MM.1S (cell line): ENCODE measurements around the gene HTR1E.

ENCODE experiments used
- CTCF ChIP-seq: fragments of 300-600 bp; sonication (generic); IDR thresholded peaks from 2 replicates; pipeline ENCODE4 v1.5.1; 2016; ENCODE audit warnings: antibody characterized with exemption, low read length, mixed read lengths
- EZH2 ChIP-seq: fragments of 300-600 bp; sonication (generic); optimal IDR thresholded peaks from 2 replicates; pipeline ENCODE3; 2017; ENCODE audit warnings: low read depth, mild to moderate bottlenecking, antibody characterized with exemption, low read length, mixed read lengths
- EZH2phosphoT487 ChIP-seq: fragments of 300-600 bp; sonication (generic); IDR thresholded peaks from 2 replicates; pipeline ENCODE4 v1.6.1; 2018; ENCODE audit warnings: antibody characterized with exemption, low read length

GRCh38 chr6:86943819-86944407 is 6.6 kb downstream of the HTR1E start:
- TF ChIP-seq CTCF (no peak), EZH2 (no peak), EZH2phosphoT487 (no peak)
